Suprapubic skin (tissue), 4 donors: Measurements from ENCODE around the gene LGALS3BP.

Source experiments
- EP300 ChIP-seq: sonication (generic); formaldehyde crosslinking; IDR thresholded peaks from one replicate; pipeline ENCODE4 v1.6.1; 2017; ENCODE audit warnings: antibody characterized with exemption
- POLR2A ChIP-seq, 2 donors: fragments of 450-650 bp; IDR thresholded peaks; one replicate each; pipeline ENCODE4 v1.6.1; 2017; ENCODE audit warnings: antibody characterized with exemption in 2 of 2, mild to moderate bottlenecking in 2 of 2, moderate library complexity in 2 of 2
- POLR2AphosphoS5 ChIP-seq, 3 donors: sonication (generic); formaldehyde crosslinking; IDR thresholded peaks; one replicate each; pipeline ENCODE4 v1.6.1; 2017; ENCODE audit warnings: antibody characterized with exemption in 3 of 3
- TF ChIP-seq, protein P1 (sequence below), 2 donors: fragments of 200-600 bp in 1 of 2; fragments of 450-650 bp in 1 of 2; sonication (generic) in 1 of 2; IDR thresholded peaks; one replicate each; pipeline ENCODE4 v1.5.1; 2016 to 2019; ENCODE audit warnings: antibody characterized with exemption in 2 of 2, mild to moderate bottlenecking in 1 of 2, moderate library complexity in 1 of 2

GRCh38 chr17:78985395-78985794, 5.7 kb upstream of the LGALS3BP start:
- TF ChIP-seq, protein P1, sequence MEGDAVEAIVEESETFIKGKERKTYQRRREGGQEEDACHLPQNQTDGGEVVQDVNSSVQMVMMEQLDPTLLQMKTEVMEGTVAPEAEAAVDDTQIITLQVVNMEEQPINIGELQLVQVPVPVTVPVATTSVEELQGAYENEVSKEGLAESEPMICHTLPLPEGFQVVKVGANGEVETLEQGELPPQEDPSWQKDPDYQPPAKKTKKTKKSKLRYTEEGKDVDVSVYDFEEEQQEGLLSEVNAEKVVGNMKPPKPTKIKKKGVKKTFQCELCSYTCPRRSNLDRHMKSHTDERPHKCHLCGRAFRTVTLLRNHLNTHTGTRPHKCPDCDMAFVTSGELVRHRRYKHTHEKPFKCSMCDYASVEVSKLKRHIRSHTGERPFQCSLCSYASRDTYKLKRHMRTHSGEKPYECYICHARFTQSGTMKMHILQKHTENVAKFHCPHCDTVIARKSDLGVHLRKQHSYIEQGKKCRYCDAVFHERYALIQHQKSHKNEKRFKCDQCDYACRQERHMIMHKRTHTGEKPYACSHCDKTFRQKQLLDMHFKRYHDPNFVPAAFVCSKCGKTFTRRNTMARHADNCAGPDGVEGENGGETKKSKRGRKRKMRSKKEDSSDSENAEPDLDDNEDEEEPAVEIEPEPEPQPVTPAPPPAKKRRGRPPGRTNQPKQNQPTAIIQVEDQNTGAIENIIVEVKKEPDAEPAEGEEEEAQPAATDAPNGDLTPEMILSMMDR (IDR thresholded peaks at IDR 0.05) = no peak
- TF ChIP-seq POLR2A (IDR thresholded peaks at IDR 0.05) (no peak), EP300 (no peak), POLR2AphosphoS5 (IDR thresholded peaks at IDR 0.05) (no peak)
